Measurements from ENCODE around the gene CDK4. TPM values are rescaled to one million over a fixed set of nuclear protein-coding genes. Genes with fewer than 3 reads are reported as not detected.

Gene CDK4
- total and polyA plus RNA-seq, 2 of the 4 experiments (the other 2 are of a cell fraction), result 261 to 297 TPM

DNA sequence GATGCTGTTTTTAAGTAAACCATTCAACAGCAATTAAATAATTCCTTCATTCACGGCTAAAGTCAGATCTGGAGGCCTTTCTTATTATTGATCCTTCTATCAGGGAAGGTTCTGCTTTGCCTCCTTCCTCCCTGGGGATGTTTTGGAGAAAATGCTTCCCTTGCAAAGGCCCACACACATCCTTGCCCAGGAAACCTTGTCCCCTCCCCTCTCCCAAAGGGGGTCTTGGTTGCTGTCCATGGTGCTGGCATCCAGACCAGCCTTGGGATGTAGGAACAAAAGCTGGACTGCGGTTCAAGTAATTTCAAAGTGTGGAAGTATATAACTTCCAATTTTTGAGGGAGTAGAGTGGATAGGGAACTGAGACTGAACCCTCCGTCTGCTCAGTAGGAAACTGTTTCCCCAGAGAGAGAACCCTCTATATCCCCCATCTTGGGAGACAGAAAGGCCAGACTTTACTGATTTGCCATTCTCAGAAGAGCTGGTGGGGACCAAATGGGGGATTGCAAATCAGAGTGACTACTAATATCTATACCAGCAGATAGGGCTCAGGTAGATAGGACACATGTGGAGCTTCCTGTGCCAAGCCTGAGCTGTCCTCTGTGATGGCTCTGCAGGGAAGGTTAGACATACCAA lies 8.4 kb upstream of the CDK4 start:
- no peak overlapping the region for H3K9ac ChIP-seq (ENCODE audit: low read depth, low read length)
- H3K36me3 ChIP-seq (ENCODE audit: control insufficient read depth, insufficient read depth, low read length), result peaks cover 9% of the 10 kb centered on the region
- in situ Hi-C loops (cut with MboI; ENCODE audit: low sequenced_read_pairs), result no loop called here
- TF ChIP-seq BHLHE40 (IDR thresholded peaks at IDR 0.05; ENCODE audit: low read depth, low read length), result no peak
- TF ChIP-seq, protein P1, sequence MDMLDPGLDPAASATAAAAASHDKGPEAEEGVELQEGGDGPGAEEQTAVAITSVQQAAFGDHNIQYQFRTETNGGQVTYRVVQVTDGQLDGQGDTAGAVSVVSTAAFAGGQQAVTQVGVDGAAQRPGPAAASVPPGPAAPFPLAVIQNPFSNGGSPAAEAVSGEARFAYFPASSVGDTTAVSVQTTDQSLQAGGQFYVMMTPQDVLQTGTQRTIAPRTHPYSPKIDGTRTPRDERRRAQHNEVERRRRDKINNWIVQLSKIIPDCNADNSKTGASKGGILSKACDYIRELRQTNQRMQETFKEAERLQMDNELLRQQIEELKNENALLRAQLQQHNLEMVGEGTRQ (IDR thresholded peaks at IDR 0.05; ENCODE audit: low read depth, low read length), result no peak
- TF ChIP-seq RFX5 (IDR thresholded peaks at IDR 0.05; ENCODE audit: low read depth, low read length), result no peak
- no peak for TF ChIP-seq POLR2A (IDR thresholded peaks at IDR 0.05; ENCODE audit: low read depth, low read length)
- no peak for TF ChIP-seq MXI1 (IDR thresholded peaks at IDR 0.05; ENCODE audit: borderline replicate concordance, low read depth, low read length)
- TF ChIP-seq, protein P2, sequence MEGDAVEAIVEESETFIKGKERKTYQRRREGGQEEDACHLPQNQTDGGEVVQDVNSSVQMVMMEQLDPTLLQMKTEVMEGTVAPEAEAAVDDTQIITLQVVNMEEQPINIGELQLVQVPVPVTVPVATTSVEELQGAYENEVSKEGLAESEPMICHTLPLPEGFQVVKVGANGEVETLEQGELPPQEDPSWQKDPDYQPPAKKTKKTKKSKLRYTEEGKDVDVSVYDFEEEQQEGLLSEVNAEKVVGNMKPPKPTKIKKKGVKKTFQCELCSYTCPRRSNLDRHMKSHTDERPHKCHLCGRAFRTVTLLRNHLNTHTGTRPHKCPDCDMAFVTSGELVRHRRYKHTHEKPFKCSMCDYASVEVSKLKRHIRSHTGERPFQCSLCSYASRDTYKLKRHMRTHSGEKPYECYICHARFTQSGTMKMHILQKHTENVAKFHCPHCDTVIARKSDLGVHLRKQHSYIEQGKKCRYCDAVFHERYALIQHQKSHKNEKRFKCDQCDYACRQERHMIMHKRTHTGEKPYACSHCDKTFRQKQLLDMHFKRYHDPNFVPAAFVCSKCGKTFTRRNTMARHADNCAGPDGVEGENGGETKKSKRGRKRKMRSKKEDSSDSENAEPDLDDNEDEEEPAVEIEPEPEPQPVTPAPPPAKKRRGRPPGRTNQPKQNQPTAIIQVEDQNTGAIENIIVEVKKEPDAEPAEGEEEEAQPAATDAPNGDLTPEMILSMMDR (conservative IDR thresholded peaks at IDR 0.05; ENCODE audit: low read depth, low read length), result no peak
- no peak for TF ChIP-seq RCOR1 (IDR thresholded peaks at IDR 0.05; ENCODE audit: insufficient replicate concordance, low read length)
- no peak for TF ChIP-seq SMC3 (IDR thresholded peaks at IDR 0.05; ENCODE audit: low read depth, low read length)
- no peak for TF ChIP-seq CEBPB (IDR thresholded peaks at IDR 0.05; ENCODE audit: low read depth, low read length)
- TF ChIP-seq, protein P3, sequence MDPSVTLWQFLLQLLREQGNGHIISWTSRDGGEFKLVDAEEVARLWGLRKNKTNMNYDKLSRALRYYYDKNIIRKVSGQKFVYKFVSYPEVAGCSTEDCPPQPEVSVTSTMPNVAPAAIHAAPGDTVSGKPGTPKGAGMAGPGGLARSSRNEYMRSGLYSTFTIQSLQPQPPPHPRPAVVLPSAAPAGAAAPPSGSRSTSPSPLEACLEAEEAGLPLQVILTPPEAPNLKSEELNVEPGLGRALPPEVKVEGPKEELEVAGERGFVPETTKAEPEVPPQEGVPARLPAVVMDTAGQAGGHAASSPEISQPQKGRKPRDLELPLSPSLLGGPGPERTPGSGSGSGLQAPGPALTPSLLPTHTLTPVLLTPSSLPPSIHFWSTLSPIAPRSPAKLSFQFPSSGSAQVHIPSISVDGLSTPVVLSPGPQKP (IDR thresholded peaks at IDR 0.05; ENCODE audit: borderline replicate concordance, low read depth, low read length), result no peak
- TF ChIP-seq NFE2L2 (IDR thresholded peaks at IDR 0.05; ENCODE audit: low read depth, low read length), result no peak
- no peak for TF ChIP-seq MAFK (IDR thresholded peaks at IDR 0.05; ENCODE audit: low read depth, low read length)
- no peak for TF ChIP-seq FOS (IDR thresholded peaks at IDR 0.05; ENCODE audit: low read depth, low read length)
- no peak for TF ChIP-seq MAZ (IDR thresholded peaks at IDR 0.05; ENCODE audit: borderline replicate concordance, low read depth, low read length)
- TF ChIP-seq CHD1 (IDR thresholded peaks at IDR 0.05; ENCODE audit: low read depth, low read length), result no peak
- no peak for TF ChIP-seq RAD21 (IDR thresholded peaks at IDR 0.05; ENCODE audit: low read length)
- no CpG with 5 or more reads among the region's 3 CpGs for WGBS, 2 experiments (ENCODE audit: extremely low coverage in 2 of 2, insufficient read length in 1 of 2)
- H2AK5ac ChIP-seq (ENCODE audit: low read depth, low read length), result no peak overlapping the region
- no peak overlapping the region for H2BK120ac ChIP-seq (ENCODE audit: low read depth, low read length)
- H3K4ac ChIP-seq (ENCODE audit: low read depth, low read length), result no peak overlapping the region
- H3K27me3 ChIP-seq (ENCODE audit: control insufficient read depth, insufficient read depth, low read length), result peaks cover 31% of the 10 kb centered on the region
- no peak overlapping the region for H3K27ac ChIP-seq (ENCODE audit: insufficient read depth, low read length)
- H2BK15ac ChIP-seq (ENCODE audit: low read depth, low read length), result no peak overlapping the region
- peaks cover 2% of the 10 kb centered on the region; the same call in 1 of the 2 replicates for H3K4me1 ChIP-seq (ENCODE audit: control insufficient read depth, insufficient read depth, low read length)
- H2BK20ac ChIP-seq (ENCODE audit: low read depth, low read length), result no peak overlapping the region
- no peak overlapping the region for H4K5ac ChIP-seq (ENCODE audit: low read depth, low read length)
- H3K9me3 ChIP-seq (ENCODE audit: control insufficient read depth, insufficient read depth, low read length), result peaks cover 2% of the 10 kb centered on the region; the same call in 1 of the 2 replicates
- DNase-seq, result no peak
- no TSS peak for BruUV-seq (replicated peaks)
- H4K20me1 ChIP-seq (ENCODE audit: insufficient read depth, low read length), result no peaks in the 10 kb centered on the region; the same call in 1 of the 2 replicates
- intact Hi-C loops (cut with micrococcal nuclease), result no loop called here
- H3K23ac ChIP-seq (ENCODE audit: low read depth, low read length), result no peak overlapping the region
- H3K14ac ChIP-seq (replicated peaks; ENCODE audit: low read depth, low read length), result no peak overlapping the region
- H3K56ac ChIP-seq (ENCODE audit: extremely low read depth, insufficient read depth, low read length), result no peak overlapping the region
- 0 out of 2 replicates have a peak, but pooled peaks cover 3% of the 10 kb centered on the region for H3K9me1 ChIP-seq (ENCODE audit: insufficient read depth, low read length)
- H2AFZ ChIP-seq (replicated peaks; ENCODE audit: low read length, poor library complexity), result no peak overlapping the region
- H3K79me1 ChIP-seq (ENCODE audit: low read depth in 1 of 2, low read length in 2 of 2), result no peaks in the 10 kb centered on the region
- no peak overlapping the region for H4K91ac ChIP-seq (ENCODE audit: insufficient read depth, low read depth, low read length)
- no peak overlapping the region for H2BK5ac ChIP-seq (ENCODE audit: low read depth, low read length, poor library complexity, severe bottlenecking)
- no peak for ATAC-seq (ENCODE audit: low read depth)
- no peak overlapping the region for H3K18ac ChIP-seq (ENCODE audit: low read depth, low read length)
- no peak overlapping the region for H3K4me2 ChIP-seq (ENCODE audit: low read depth, low read length)
- H4K8ac ChIP-seq (ENCODE audit: low read depth in 2 of 2, low read length in 2 of 2), result no peak overlapping the region
- no peak overlapping the region for H2AK9ac ChIP-seq (replicated peaks; ENCODE audit: low read depth, low read length, poor library complexity)
- CTCF ChIA-PET, result no interaction called here
- H3K4me3 ChIP-seq (ENCODE audit: insufficient read depth, low read depth, low read length), result no peak overlapping the region
- dilution Hi-C loops (cut with HindIII; ENCODE audit: low sequenced_read_pairs, unreplicated experiment), result no loop called here
- POLR2A ChIA-PET (ENCODE audit: unreplicated experiment), result interaction anchor here (0.6 kb wide), 1 partner anchor 1595 kb away, joined by 4 read pairs; no protein-coding TSS in a partner anchor

Data from IMR-90 (cell line).